Stimulated activated CD8-positive, alpha-beta memory T cell treated with anti-CD3 and anti-CD28 coated beads, Interleukin-2, amount 100 ng/mL, for 48 hours (primary cell): ENCODE results near the gene MPP4.

Experiments
- DNase-seq, 2 donors: peaks; one replicate each; pipeline ENCODE4 v3.0.0-alpha.2; 2020; ENCODE audit warnings: low read depth in 2 of 2

MPP4 gene

GRCh38 chr2:201698588-201699226, at the start of gene MPP4:
TSS of gene MPP4 (minus strand) at chr2:201698644. CDS start at chr2:201693954, 4,690 bp downstream.
- DNase-seq: no peak

- no peak for DNase-seq
Measured at GRCh38 chr2:201746551-201746950, 48.1 kb upstream of the MPP4 start.

- DNase-seq: no peak
Measured at GRCh38 chr2:201735486-201735885, 37.0 kb upstream of the MPP4 start.

- DNase-seq: no peak
Measured at GRCh38 chr2:201734111-201734510, 35.7 kb upstream of the MPP4 start.

GRCh38 chr2:201733544-201733943, 35.1 kb upstream of the MPP4 start:
- DNase-seq: no peak

GRCh38 chr2:201730651-201731285, 32.3 kb upstream of the MPP4 start:
- DNase-seq: no peak

GRCh38 chr2:201715459-201715858, 17.0 kb upstream of the MPP4 start:
- no peak for DNase-seq

- no peak for DNase-seq
Measured at GRCh38 chr2:201712726-201713125, 14.3 kb upstream of the MPP4 start.

- DNase-seq: no peak
Measured at GRCh38 chr2:201709747-201710146, 11.3 kb upstream of the MPP4 start.

GRCh38 chr2:201709049-201709448, 10.6 kb upstream of the MPP4 start:
- no peak for DNase-seq

GRCh38 chr2:201707753-201708152, 9.3 kb upstream of the MPP4 start:
- DNase-seq: no peak

- no peak for DNase-seq
Measured at GRCh38 chr2:201707142-201707541, 8.7 kb upstream of the MPP4 start.

GRCh38 chr2:201704536-201704935, 6.1 kb upstream of the MPP4 start:
- no peak for DNase-seq

GRCh38 chr2:201701646-201702045, 3.2 kb upstream of the MPP4 start:
- DNase-seq: no peak

GRCh38 chr2:201699416-201699815, 972 bp upstream of the MPP4 start:
- no peak for DNase-seq

- DNase-seq: no peak
Measured at GRCh38 chr2:201697899-201698298, 545 bp downstream of the MPP4 start.

GRCh38 chr2:201696151-201696659, 2.2 kb downstream of the MPP4 start:
- DNase-seq: no peak

- DNase-seq: no peak
Measured at GRCh38 chr2:201685156-201685555, 13.3 kb downstream of the MPP4 start.

GRCh38 chr2:201680743-201681142, 17.7 kb downstream of the MPP4 start:
- DNase-seq: no peak

GRCh38 chr2:201678401-201678800, 20.0 kb downstream of the MPP4 start:
- DNase-seq: no peak

GRCh38 chr2:201675454-201675853, 23.0 kb downstream of the MPP4 start:
- DNase-seq: no peak

- no peak for DNase-seq
Measured at GRCh38 chr2:201674794-201675193, 23.6 kb downstream of the MPP4 start.

GRCh38 chr2:201674298-201674697, 24.1 kb downstream of the MPP4 start:
- no peak for DNase-seq

GRCh38 chr2:201673546-201673945, 24.9 kb downstream of the MPP4 start:
- no peak for DNase-seq
